Psoas muscle (tissue), 8 donors: ENCODE results near the gene GRID1. TPM values are rescaled to one million over a fixed set of nuclear protein-coding genes. Genes with fewer than 3 reads are reported as not detected.

Source experiments
- ATAC-seq, 4 donors: fragments of 200-7000 bp; cut with Tn5 transposase; one replicate each; pipeline ENCODE4 v1.9.1; 2020; ENCODE audit warnings: moderate library complexity in 3 of 4, mild to moderate bottlenecking in 2 of 4
- DNase-seq, 2 donors: peaks; one replicate each; pipeline ENCODE4 v3.0.0-alpha.2; 2020
- H3K27ac ChIP-seq: fragments of 200-600 bp; one replicate; pipeline ENCODE4 v1.8.0; 2022
- H3K27me3 ChIP-seq, 3 donors: fragments of 200-600 bp in 1 of 3; one replicate each; pipeline versions ENCODE4 v1.6.1 to v1.8.0; 2013 to 2022; ENCODE audit warnings: low read length in 2 of 3, mild to moderate bottlenecking in 2 of 3, moderate library complexity in 1 of 3; ENCODE audit not compliant: insufficient read depth in 3 of 3
- H3K36me3 ChIP-seq, 2 donors: fragments of 200-600 bp in 1 of 2; one replicate each; pipeline versions ENCODE4 v1.6.1 to v1.8.0; 2013 to 2022; ENCODE audit warnings: low read depth in 1 of 2, mild to moderate bottlenecking in 1 of 2, moderate library complexity in 1 of 2; ENCODE audit not compliant: insufficient read depth in 1 of 2
- H3K4me1 ChIP-seq: fragments of 200-600 bp; one replicate; pipeline ENCODE4 v1.8.0; 2022
- H3K4me3 ChIP-seq: fragments of 200-600 bp; one replicate; pipeline ENCODE4 v1.8.0; 2022; ENCODE audit warnings: mild to moderate bottlenecking
- H3K9me3 ChIP-seq: fragments of 200-600 bp; one replicate; pipeline ENCODE4 v1.8.0; 2022
- CTCF ChIP-seq: fragments of 200-600 bp; IDR thresholded peaks from one replicate; pipeline ENCODE4 v1.8.0; 2022; ENCODE audit warnings: antibody characterized with exemption
- WGBS, 3 donors: extraction: QIAGEN DNeasy Blood & Tissue Kit; methylation state at CpG; one replicate each; pipeline versions ENCODE4 v1.1.6 to v1.1.7; 2013; 5-methylcytosine and 5-hydroxymethylcytosine counted together
- intact Hi-C, 2 donors: fragments of 100-400 bp; cut with DNase I; formaldehyde crosslinking; loops; one replicate each; pipeline versions ENCODE4 v1.11.0 to v1.14.2; 2022
- polyA plus RNA-seq, 3 donors: library from polyadenylated mRNA; stranded (reverse); fragments of 200-250 nt; gene quantifications; one replicate each; pipeline ENCODE4 v1.2.3, GENCODE V29; 2013
- total RNA-seq, 4 donors: library from RNA; stranded (reverse); fragmentation: NEBNext Ultra II Directional in 2 of 4; extraction: Animal tissue kit (Norgen Biotek cat#: 25700) in 2 of 4; gene quantifications; one replicate each; pipeline versions ENCODE4 v1.2.1 to v1.2.4, GENCODE V29; 2021 to 2023
- donor health status: healthy with polysubstance abuse.
- donor health status: DM: no; HTN: no; CAD: no; lungs with moderate emphysema.
- donor health status: Bipolar disorder and iron deficiency.
- donor health status: healthy.
- donor health status: DM: yes; HTN: yes; CAD: no.
- donor health status: DM: no; HTN: no; CAD: no.
- donor health status: DM: no; HTN: no; CAD: no.
- donor health status: DM: yes; HTN: yes; CAD: no.

The GRID1 gene
- total and polyA plus RNA-seq, 7 donors = 0.17 to 0.56 (median 0.24) TPM

DNA sequence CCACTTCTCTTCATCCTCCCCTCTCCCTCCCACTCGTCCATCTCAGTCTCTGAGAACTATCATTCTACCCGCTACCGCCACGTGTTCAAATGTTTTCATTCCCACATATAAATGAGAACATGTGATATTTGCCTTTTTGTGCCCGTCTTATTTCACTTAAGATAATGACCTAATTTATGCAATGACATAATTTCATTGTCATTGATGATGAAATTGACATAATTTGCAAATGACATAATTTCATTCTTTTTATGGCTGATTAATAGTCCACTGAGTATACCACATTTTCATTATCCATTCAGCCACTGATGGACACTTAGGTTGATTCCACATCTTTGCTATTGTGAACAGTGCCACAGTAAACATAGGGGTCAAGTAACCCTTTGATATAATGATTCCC is 292.3 kb downstream of the GRID1 start:
- TF ChIP-seq CTCF = no peak
- intact Hi-C loops = no loop called here
- ATAC-seq (no peak), DNase-seq (no peak)
- WGBS, 3 donors = 86 to 91% (median 87%) methylated on average over 5 of the region's 5 CpGs
- Histone ChIP-seq H3K27ac (no peak overlapping the region), H3K9me3 (no peaks in the 10 kb centered on the region), H3K4me1 (no peaks in the 10 kb centered on the region), H3K4me3 (no peak overlapping the region), H3K27me3 (no peaks in the 10 kb centered on the region), H3K36me3 (no peaks in the 10 kb centered on the region)

- Histone ChIP-seq H3K4me3 (no peak overlapping the region), H3K27me3 (no peaks in the 10 kb centered on the region), H3K9me3 (no peaks in the 10 kb centered on the region), H3K36me3 (no peaks in the 10 kb centered on the region), H3K27ac (no peak overlapping the region), H3K4me1 (no peaks in the 10 kb centered on the region)
- no peak for TF ChIP-seq CTCF
- ATAC-seq (no peak), DNase-seq (no peak)
- intact Hi-C loops = no loop called here
- WGBS, 3 donors = 55 to 64% (median 59%) methylated on average over 7 of the region's 7 CpGs
Observed at GRCh38 chr10:86073199-86073977, 293.2 kb downstream of the GRID1 start.

DNA sequence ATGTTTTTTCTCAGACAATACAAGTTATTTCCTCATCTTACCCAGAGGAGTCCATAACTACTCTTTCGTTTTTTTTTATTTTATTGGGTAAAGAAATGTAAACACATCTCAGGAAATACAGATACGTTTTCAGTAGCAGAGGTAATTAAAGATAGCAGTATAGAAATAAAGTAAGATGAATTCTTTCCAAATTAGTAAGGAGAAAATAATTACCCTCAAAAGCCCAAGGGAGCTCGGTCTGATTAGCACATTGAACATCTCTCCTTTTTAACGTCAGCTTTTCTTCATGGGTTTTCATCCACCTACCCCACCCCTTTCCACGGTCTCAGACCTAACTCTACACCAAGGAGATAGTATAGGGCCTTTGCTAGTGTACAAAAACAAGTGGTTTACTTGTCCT is 294.2 kb downstream of the GRID1 start:
- Histone ChIP-seq H3K27me3 (peaks cover 0 to 2% (median 0%) of the 10 kb centered on the region in 3 donors), H3K9me3 (no peaks in the 10 kb centered on the region), H3K4me1 (no peaks in the 10 kb centered on the region), H3K4me3 (no peak overlapping the region), H3K27ac (no peak overlapping the region), H3K36me3 (no peaks in the 10 kb centered on the region)
- TF ChIP-seq CTCF = no peak
- ATAC-seq (no peak), DNase-seq (no peak)
- WGBS, 3 donors = 73 to 82% (median 77%) methylated on average over 5 of the region's 5 CpGs
- intact Hi-C loops = no loop called here

GRCh38 chr10:86071758-86072157 is 294.8 kb downstream of the GRID1 start:
- Histone ChIP-seq H3K4me3 (no peak overlapping the region), H3K9me3 (no peaks in the 10 kb centered on the region), H3K4me1 (no peaks in the 10 kb centered on the region), H3K27ac (no peak overlapping the region), H3K27me3 (peaks cover 0 to 2% (median 0%) of the 10 kb centered on the region in 3 donors), H3K36me3 (no peaks in the 10 kb centered on the region)
- ATAC-seq (no peak), DNase-seq (no peak)
- TF ChIP-seq CTCF = no peak
- intact Hi-C loops = no loop called here
- 64 to 74% (median 69%) methylated on average over 4 of the region's 4 CpGs for WGBS, 3 donors

GRCh38 chr10:86071145-86071544 is 295.4 kb downstream of the GRID1 start:
- peaks cover 0 to 2% (median 0%) of the 10 kb centered on the region in 3 donors for H3K27me3 ChIP-seq
- no peak for TF ChIP-seq CTCF
- ATAC-seq (no peak), DNase-seq (no peak)
- H3K9me3 ChIP-seq = no peaks in the 10 kb centered on the region
- intact Hi-C loops = no loop called here
- WGBS, 3 donors = 79 to 80% (median 80%) methylated on average over 5 of the region's 5 CpGs
- no peaks in the 10 kb centered on the region for H3K4me1 ChIP-seq
- no peaks in the 10 kb centered on the region for H3K36me3 ChIP-seq
- H3K27ac ChIP-seq = no peak overlapping the region
- no peak overlapping the region for H3K4me3 ChIP-seq
